ENCODE data around the gene PIK3R1. TPM values are rescaled to one million over a fixed set of nuclear protein-coding genes. Genes with fewer than 3 reads are reported as not detected.

Gene PIK3R1
- total and polyA plus RNA-seq, 4 donors, result 22.6 to 123 (median 47.3) TPM

- TF ChIP-seq SP1 (IDR thresholded peaks at IDR 0.05) (no peak), ZBTB33 (IDR thresholded peaks at IDR 0.05) (no peak), GABPA (IDR thresholded peaks at IDR 0.05 in 1 of 2, conservative IDR thresholded peaks at IDR 0.05 in 1 of 2) (no peak), REST (IDR thresholded peaks at IDR 0.05) (no peak), HNF4G (IDR thresholded peaks at IDR 0.05) (no peak), FOXA2 (IDR thresholded peaks at IDR 0.05) (no peak), HNF4A (conservative IDR thresholded peaks at IDR 0.05) (no peak), RAD21 (IDR thresholded peaks at IDR 0.05) (no peak), TAF1 (conservative IDR thresholded peaks at IDR 0.05) (no peak), JUND (IDR thresholded peaks at IDR 0.05) (no peak), YY1 (IDR thresholded peaks at IDR 0.05) (no peak), FOXA1 (IDR thresholded peaks at IDR 0.05) (no peak), NR2F2 (IDR thresholded peaks at IDR 0.05) (no peak), MAX (IDR thresholded peaks at IDR 0.05) (no peak), RXRA (IDR thresholded peaks at IDR 0.05) (no peak)
- TF ChIP-seq, protein P1, sequence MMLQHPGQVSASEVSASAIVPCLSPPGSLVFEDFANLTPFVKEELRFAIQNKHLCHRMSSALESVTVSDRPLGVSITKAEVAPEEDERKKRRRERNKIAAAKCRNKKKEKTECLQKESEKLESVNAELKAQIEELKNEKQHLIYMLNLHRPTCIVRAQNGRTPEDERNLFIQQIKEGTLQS (IDR thresholded peaks at IDR 0.05), result no peak
- TF ChIP-seq, protein P2, sequence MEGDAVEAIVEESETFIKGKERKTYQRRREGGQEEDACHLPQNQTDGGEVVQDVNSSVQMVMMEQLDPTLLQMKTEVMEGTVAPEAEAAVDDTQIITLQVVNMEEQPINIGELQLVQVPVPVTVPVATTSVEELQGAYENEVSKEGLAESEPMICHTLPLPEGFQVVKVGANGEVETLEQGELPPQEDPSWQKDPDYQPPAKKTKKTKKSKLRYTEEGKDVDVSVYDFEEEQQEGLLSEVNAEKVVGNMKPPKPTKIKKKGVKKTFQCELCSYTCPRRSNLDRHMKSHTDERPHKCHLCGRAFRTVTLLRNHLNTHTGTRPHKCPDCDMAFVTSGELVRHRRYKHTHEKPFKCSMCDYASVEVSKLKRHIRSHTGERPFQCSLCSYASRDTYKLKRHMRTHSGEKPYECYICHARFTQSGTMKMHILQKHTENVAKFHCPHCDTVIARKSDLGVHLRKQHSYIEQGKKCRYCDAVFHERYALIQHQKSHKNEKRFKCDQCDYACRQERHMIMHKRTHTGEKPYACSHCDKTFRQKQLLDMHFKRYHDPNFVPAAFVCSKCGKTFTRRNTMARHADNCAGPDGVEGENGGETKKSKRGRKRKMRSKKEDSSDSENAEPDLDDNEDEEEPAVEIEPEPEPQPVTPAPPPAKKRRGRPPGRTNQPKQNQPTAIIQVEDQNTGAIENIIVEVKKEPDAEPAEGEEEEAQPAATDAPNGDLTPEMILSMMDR (IDR thresholded peaks at IDR 0.05; ENCODE audit: low read depth, low read length, missing input control), result no peak
- Histone ChIP-seq H3K4me3 (ENCODE audit: low read depth in 1 of 3, low read length in 3 of 3) (no peak overlapping the region), H3K4me1 (ENCODE audit: control insufficient read depth in 4 of 4, insufficient read depth in 4 of 4, low read length in 3 of 4) (peaks cover 6 to 65% (median 50%) of the 10 kb centered on the region in 4 donors), H3K27me3 (ENCODE audit: control insufficient read depth in 4 of 4, insufficient read depth in 4 of 4, low read length in 3 of 4) (no peaks in the 10 kb centered on the region), H3K9ac (ENCODE audit: low read depth in 1 of 2, low read length in 2 of 2) (no peak overlapping the region), H3K9me3 (ENCODE audit: control insufficient read depth in 4 of 4, low read length in 3 of 4) (peaks cover 0 to 4% (median 0%) of the 10 kb centered on the region in 4 donors), H3K36me3 (ENCODE audit: control insufficient read depth in 4 of 4, insufficient read depth in 3 of 4, low read depth in 1 of 4, low read length in 3 of 4) (no peaks in the 10 kb centered on the region), H3K27ac (ENCODE audit: low read depth in 1 of 2, low read length in 2 of 2) (no peak overlapping the region)
- 95% methylated on average over 7 of the region's 7 CpGs for WGBS
- no peak for DNase-seq (ENCODE audit: low spot score)
Observed at GRCh38 chr5:68220260-68220659, 4.7 kb downstream of the PIK3R1 start.
